ENCODE results near the gene MAP3K14. TPM values are rescaled to one million over a fixed set of nuclear protein-coding genes. Genes with fewer than 3 reads are reported as not detected.

The MAP3K14 gene
- total and polyA plus RNA-seq, 5 experiments from 2014 or later, result 0.73 to 37.8 (median 7.2) TPM

DNA sequence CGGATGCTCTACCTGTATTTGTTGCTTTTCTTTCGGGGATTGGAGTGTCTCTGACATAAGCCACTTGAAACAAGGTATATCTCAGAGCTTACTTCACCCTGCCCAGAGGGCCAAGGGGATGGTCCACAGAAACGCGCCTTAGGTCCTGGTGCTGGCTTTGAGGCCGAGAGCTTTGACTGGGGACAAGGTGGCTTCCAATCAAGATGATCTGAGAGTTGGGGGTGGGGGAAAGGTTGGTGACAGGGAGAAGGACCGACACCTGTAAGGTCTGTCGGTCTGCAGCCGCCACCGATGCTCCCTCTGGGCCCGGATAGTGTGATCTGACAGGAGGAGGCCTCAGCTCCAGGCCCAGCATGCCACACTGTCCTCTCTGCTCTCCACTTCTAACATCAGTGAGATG lies 33.1 kb downstream of the MAP3K14 start:
- Mint-ChIP-seq H3K4me1 (peaks cover 4 to 24% (median 11%) of the 10 kb centered on the region in 4 donors), H3K9me3 (no peaks in the 10 kb centered on the region), H3K27ac (peak overlapping the region in 9 of 10 donors; percentile 36 to 78 (median 60)), H3K36me3 (peaks cover 0 to 83% (median 10%) of the 10 kb centered on the region in 3 donors), H3K27me3 (no peaks in the 10 kb centered on the region), H3K4me3 (no peak overlapping the region)
- DNase-seq (no peak), ATAC-seq (no peak)
- POLR2A ChIA-PET, result interaction anchor here (1.2 to 2.4 kb wide), 3 partner anchors 11 to 33 kb away, joined by 4 to 11 read pairs (median 8); partner anchors contain the start of gene MAP3K14

DNA sequence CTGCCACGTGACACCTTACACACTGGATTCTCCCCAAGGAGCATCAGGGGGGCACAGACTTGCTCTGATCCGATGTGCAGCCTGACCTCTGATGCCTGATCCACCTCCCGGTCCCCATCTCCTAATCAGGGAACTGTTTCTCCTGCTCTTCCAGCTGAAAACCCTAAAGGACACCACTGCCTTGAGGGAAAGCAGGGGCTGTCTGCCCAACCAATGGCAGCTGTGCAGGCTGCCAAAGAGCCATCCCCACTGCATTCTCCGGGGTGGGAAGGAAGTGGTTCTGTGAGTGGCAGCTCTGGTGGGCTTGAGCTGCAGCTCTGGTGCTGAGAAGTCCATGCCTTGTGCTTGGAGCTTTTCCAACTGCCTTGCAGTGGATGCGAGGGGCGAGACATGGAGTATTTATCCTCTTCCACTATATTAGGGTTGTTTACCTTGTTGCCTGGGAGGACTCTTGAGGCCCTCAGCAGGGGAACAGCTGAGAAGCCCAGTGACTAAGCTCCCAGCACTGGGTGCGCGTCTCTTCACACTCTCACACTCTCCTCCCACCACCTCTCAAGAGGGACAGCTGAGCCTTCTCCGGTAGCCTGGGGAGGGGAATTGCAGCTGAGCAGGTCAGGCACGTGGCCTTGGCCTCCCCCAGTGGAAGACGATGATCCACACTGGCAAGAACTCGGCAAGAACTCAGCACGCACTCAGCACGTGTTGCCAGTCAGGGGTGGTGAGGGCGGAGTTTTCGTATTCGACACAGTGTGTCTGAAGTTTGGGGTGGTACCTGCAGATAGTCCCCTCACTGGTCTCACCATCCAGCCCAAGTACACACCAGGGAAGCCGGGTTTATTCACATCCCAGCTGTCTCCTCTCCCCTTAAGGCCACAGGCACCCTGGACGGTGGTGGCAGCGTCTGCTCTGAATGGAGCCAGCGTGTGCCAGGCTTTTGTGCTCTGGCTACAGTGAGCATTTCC lies 33.9 kb downstream of the MAP3K14 start:
- Mint-ChIP-seq H3K9me3 (no peaks in the 10 kb centered on the region), H3K27ac (peak overlapping the region in 9 of 10 donors; percentile 31 to 88 (median 70)), H3K27me3 (no peaks in the 10 kb centered on the region), H3K36me3 (peaks cover 0 to 83% (median 10%) of the 10 kb centered on the region in 3 donors), H3K4me1 (peaks cover 4 to 25% (median 12%) of the 10 kb centered on the region in 4 donors), H3K4me3 (no peak overlapping the region)
- ATAC-seq (peak in 1 of 2 donors; percentile 32), DNase-seq (peak in 1 of 10 donors; percentile 35)
- POLR2A ChIA-PET, result interaction anchor here (0.9 to 1.8 kb wide), 4 partner anchors 12 to 102 kb away, joined by 3 to 11 read pairs (median 4); partner anchors contain the start of gene MAP3K14

DNA sequence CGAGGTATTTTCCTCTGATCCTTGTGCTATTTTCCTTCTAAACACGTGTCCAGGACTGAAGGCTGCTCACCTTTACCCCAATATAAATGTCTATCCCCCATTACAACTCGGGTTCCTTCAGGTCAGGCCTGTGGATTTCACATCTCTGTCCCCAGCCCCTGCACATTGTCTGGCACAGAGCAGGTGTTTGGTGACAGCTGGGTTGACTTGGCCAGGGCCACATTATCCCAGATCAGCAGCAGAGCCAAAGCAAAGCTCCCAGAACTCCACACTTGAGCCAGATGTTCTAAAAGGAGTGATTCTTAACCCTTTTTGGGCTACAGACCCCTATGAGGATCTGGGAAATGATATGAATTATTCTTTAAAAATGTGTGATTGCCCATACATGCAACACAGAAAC lies 36.9 kb downstream of the MAP3K14 start:
- POLR2A ChIA-PET, result interaction anchor here (1.0 kb wide), 1 partner anchor 39 kb away, joined by 3 read pairs; no protein-coding TSS in a partner anchor
- H3K4me3 Mint-ChIP-seq, result no peak overlapping the region
- no peaks in the 10 kb centered on the region for H3K27me3 Mint-ChIP-seq
- ATAC-seq (no peak), DNase-seq (no peak)
- no peaks in the 10 kb centered on the region for H3K9me3 Mint-ChIP-seq
- peaks cover 0 to 58% (median 5%) of the 10 kb centered on the region in 3 donors for H3K36me3 Mint-ChIP-seq
- peaks cover 9 to 30% (median 19%) of the 10 kb centered on the region in 4 donors for H3K4me1 Mint-ChIP-seq
- peak overlapping the region in 3 of 10 donors; percentile 1 to 69 (median 57) for H3K27ac Mint-ChIP-seq

DNA sequence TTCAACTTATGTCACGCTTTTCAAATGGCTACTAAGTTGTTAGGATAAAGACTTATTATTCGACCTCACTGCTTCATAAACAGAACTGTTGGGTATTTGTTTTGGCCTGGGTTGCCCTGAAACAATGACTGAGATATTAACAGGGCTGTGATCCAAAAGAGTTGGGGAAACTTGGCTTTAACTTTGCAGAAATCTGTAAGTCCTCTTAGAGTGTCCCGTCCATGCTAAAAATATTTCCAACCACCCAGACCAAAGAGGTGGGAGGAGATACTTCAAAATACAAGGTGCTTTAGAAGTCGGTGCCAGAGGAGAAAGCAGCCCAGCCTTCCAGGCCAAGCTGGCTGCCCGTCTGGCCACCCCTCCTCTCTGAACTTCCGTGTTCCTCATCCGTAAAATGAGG lies 38.8 kb downstream of the MAP3K14 start:
- Mint-ChIP-seq H3K4me1 (peaks cover 9 to 15% (median 14%) of the 10 kb centered on the region in 4 donors), H3K27ac (peak overlapping the region in 5 of 10 donors; percentile 31 to 59 (median 38)), H3K9me3 (no peaks in the 10 kb centered on the region), H3K27me3 (no peaks in the 10 kb centered on the region), H3K4me3 (no peak overlapping the region), H3K36me3 (peaks cover 0 to 54% (median 4%) of the 10 kb centered on the region in 3 donors)
- DNase-seq (peak in 1 of 10 donors; percentile 50), ATAC-seq (no peak)
- POLR2A ChIA-PET, result interaction anchor here (0.9 to 3.9 kb wide), 7 partner anchors 23 to 115 kb away, joined by 3 to 43 read pairs (median 7); partner anchors contain the start of gene MAP3K14

DNA sequence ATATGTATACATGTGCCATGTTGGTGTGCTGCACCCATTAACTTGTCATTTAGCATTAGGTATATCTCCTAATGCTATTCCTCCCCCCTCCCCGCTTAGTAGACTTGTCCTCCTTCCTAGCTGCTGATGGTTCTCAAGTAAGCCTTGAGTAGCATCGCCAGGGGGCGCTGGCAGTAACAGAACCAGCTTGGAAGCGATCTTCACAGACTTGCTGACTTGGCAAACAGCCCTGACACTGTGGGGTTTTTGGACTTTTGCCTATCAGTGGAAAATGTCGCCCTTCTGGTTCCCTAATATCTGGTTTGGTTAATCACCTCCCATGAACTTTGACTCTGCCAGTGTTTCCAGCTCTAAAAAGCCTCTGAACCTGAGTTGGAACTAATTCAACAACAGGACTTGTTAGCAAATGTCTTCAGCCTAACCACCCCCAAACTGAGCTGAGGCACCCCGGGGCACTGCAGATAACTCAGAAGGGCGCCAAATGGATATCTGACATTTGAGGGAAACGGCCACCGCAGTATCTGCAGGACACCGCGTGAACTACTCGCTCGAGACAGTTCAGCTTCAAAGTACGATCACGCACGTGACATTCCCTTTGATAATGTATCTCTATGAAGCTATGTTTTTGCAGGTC lies 39.5 kb downstream of the MAP3K14 start:
- no peaks in the 10 kb centered on the region for H3K27me3 Mint-ChIP-seq
- peak overlapping the region in 6 of 10 donors; percentile 46 to 85 (median 54) for H3K27ac Mint-ChIP-seq
- no peaks in the 10 kb centered on the region for H3K9me3 Mint-ChIP-seq
- peak overlapping the region in 1 of 10 donors; percentile 15 for H3K4me3 Mint-ChIP-seq
- peaks cover 7 to 10% (median 9%) of the 10 kb centered on the region in 4 donors for H3K4me1 Mint-ChIP-seq
- peaks cover 0 to 53% (median 3%) of the 10 kb centered on the region in 3 donors for H3K36me3 Mint-ChIP-seq
- ATAC-seq (peak; percentile 96 to 98), DNase-seq (peak; percentile 79 to 94 (median 85))
- POLR2A ChIA-PET, result interaction anchor here (0.6 to 3.9 kb wide), 15 partner anchors 22 to 889 kb away, joined by 3 to 43 read pairs (median 4); partner anchors contain the start of gene MAP3K14

DNA sequence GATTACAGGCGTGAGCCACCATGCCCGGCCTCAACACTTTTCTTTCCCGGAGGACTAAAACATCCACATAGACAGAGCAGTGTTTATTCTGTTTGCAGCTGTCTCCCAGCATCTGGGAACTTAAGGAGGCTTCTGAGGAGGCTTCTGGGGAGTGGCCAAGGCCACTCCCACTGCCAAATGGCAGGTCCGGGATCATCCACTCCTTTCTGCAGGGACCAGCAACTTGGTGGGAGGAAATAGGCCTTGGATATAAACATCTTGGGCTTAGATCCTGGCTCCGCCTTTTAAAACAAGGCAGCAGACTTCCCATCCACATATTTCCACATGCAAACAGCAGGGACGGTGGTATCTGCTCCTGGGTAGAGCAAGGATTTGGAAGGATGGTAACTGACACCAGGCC lies 40.8 kb downstream of the MAP3K14 start:
- peak overlapping the region in 1 of 10 donors; percentile 24 for H3K27ac Mint-ChIP-seq
- peaks cover 6 to 11% (median 9%) of the 10 kb centered on the region in 4 donors for H3K4me1 Mint-ChIP-seq
- peaks cover 0 to 52% (median 3%) of the 10 kb centered on the region in 3 donors for H3K36me3 Mint-ChIP-seq
- DNase-seq (no peak), ATAC-seq (no peak)
- no peak overlapping the region for H3K4me3 Mint-ChIP-seq
- no peaks in the 10 kb centered on the region for H3K9me3 Mint-ChIP-seq
- POLR2A ChIA-PET, result interaction anchor here (0.6 to 3.9 kb wide), 14 partner anchors 36 to 1513 kb away, joined by 3 to 43 read pairs (median 4); partner anchors contain the start of gene MAP3K14
- H3K27me3 Mint-ChIP-seq, result no peaks in the 10 kb centered on the region

DNA sequence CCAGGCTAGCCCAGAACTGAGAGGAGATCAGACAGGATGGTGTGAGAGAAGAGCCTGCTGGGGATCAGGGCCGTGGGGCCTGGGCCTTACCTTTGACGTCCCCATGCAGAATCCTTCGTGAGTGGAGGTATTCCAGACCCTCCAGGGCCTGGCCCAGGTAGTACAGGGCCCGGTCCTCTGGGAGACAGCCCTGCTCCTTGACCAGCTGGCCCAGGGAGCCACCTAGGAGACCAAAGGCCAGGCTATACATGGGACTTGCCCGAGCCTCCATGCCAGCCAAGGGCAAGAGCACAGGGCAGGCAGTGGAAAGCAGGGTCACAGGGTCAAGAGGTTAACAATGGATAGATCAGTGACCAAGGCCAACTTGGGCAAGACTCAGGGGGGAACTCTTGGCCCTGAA lies 42.8 kb downstream of the MAP3K14 start:
- H3K36me3 Mint-ChIP-seq, result peaks cover 0 to 51% (median 8%) of the 10 kb centered on the region in 3 donors
- POLR2A ChIA-PET, result interaction anchor here (2.0 to 2.9 kb wide), 2 partner anchors 11 to 115 kb away, joined by 5 to 10 read pairs; no protein-coding TSS in a partner anchor

DNA sequence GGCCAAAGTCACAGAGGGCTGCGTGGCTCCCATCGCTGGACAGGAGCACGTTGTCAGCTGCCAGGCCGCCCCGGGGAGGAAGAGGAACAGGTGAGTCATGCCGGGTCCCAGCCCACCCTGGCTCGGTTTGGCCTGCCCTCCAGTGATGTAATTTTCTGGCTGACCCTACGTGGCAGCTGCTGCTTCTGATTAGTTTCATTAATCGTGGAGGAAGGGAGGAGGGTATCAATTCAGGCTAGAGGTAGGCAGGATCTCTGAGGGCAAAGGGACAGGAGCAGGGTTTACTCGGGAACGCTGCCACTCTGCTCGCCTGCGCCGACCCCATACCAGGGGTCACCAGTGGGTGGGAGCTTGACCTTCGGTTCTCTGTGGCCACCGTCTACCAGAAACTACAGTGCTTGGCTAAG lies 43.3 kb downstream of the MAP3K14 start:
- peaks cover 6 to 17% (median 11%) of the 10 kb centered on the region in 4 donors for H3K4me1 Mint-ChIP-seq
- H3K4me3 Mint-ChIP-seq, result no peak overlapping the region
- H3K27ac Mint-ChIP-seq, result no peak overlapping the region
- ATAC-seq (no peak), DNase-seq (peak in 1 of 10 donors; percentile 41)
- no peaks in the 10 kb centered on the region for H3K9me3 Mint-ChIP-seq
- POLR2A ChIA-PET, result interaction anchor here (2.0 to 2.9 kb wide), 2 partner anchors 11 to 115 kb away, joined by 5 to 10 read pairs; no protein-coding TSS in a partner anchor
- no peaks in the 10 kb centered on the region for H3K27me3 Mint-ChIP-seq
- H3K36me3 Mint-ChIP-seq, result peaks cover 0 to 54% (median 8%) of the 10 kb centered on the region in 3 donors

More for the DNA sequence above, 42.8 kb downstream of the MAP3K14 start:
- peaks cover 6 to 17% (median 12%) of the 10 kb centered on the region in 4 donors for H3K4me1 Mint-ChIP-seq
- DNase-seq (no peak), ATAC-seq (no peak)
- peak overlapping the region in 1 of 10 donors; percentile 35 for H3K27ac Mint-ChIP-seq
- no peak overlapping the region for H3K4me3 Mint-ChIP-seq
- H3K9me3 Mint-ChIP-seq, result no peaks in the 10 kb centered on the region
- H3K27me3 Mint-ChIP-seq, result no peaks in the 10 kb centered on the region

DNA sequence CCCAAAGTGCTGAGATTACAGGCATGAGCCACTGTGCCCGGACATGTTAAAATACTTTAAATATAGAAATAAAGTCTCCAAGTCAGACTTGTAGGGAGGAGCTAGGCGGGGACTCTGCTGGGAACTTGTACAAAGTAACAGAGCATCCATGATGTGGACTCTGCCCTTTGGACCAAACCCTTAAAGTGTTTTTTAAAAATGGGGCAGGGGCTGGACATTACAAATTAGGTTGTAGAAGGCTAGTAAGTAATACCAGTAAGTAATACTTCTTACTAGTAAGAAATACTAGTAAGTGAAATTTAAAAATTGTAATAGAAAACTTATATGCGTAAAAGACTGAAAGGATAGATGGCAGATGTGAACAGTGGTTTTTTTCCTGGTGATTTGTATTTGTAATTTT lies 45.2 kb downstream of the MAP3K14 start:
- Mint-ChIP-seq H3K27ac (peak overlapping the region in 3 of 10 donors; percentile 32 to 58 (median 37)), H3K4me1 (peaks cover 0 to 8% (median 3%) of the 10 kb centered on the region in 4 donors), H3K36me3 (peaks cover 0 to 69% (median 8%) of the 10 kb centered on the region in 3 donors), H3K27me3 (no peaks in the 10 kb centered on the region), H3K4me3 (no peak overlapping the region), H3K9me3 (no peaks in the 10 kb centered on the region)
- no peak for DNase-seq
- POLR2A ChIA-PET, result interaction anchor here (1.3 to 47.5 kb wide), 2 partner anchors 40 to 50 kb away, joined by 3 to 1514 read pairs; partner anchors contain the start of gene FMNL1
- no peak for ATAC-seq

DNA sequence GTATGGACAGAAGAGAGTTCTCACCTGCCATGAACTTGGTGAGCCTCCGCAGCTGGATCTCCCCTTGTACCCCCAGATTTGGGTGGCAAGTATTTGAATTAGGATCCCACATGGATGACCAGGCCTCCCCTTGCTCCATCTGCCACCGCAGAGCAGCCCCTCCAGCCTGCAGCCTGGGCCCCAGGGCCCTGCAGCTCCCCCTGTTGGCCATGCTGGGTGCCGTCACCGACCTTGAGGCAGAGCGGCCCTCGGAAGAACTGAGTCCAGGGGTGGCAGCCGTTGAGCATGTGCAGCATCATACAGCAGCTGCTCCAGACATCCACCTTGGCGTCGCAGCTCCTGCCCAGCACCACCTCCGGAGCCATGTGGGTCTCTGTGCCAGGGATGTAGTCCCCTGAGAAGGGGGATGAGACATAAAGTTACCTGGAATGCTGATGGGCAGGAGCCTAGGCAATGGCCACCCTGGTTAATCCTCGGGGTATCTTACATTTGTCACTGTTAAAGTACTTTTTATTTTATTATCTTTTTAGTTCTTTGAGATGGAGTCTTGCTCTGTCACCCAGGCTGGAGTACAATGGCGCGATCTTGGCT lies 45.9 kb downstream of the MAP3K14 start:
- peak overlapping the region in 6 of 10 donors; percentile 30 to 71 (median 48) for H3K27ac Mint-ChIP-seq
- peaks cover 0 to 72% (median 8%) of the 10 kb centered on the region in 3 donors for H3K36me3 Mint-ChIP-seq

DNA sequence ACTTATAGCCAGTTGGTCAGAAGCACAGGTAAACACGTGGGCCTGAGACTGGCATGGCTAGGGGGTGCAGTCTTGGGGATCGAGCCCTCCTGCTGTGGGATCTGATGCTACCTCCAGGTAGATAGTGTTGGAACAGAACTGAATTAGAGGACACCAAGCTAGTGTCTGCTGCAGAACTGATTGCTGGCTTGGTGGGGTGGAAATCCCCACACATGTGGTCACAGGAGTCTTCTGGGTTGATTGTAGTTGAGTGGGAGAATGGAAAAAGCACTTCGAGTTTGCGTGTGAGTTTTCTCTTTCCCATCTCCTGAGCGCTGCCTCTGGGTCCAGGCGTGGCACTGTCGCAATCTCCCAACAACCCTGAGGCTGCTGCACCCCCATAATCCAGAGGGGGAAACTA lies 46.9 kb downstream of the MAP3K14 start:
- H3K27ac Mint-ChIP-seq, result peak overlapping the region in 5 of 10 donors; percentile 11 to 62 (median 51)

More for the DNA sequence above, 45.9 kb downstream of the MAP3K14 start:
- DNase-seq (peak; percentile 31 to 76 (median 59)), ATAC-seq (peak; percentile 84 to 85)
- POLR2A ChIA-PET, result interaction anchor here (1.3 to 47.5 kb wide), 2 partner anchors 40 to 51 kb away, joined by 3 to 1514 read pairs; partner anchors contain the start of gene FMNL1
- Mint-ChIP-seq H3K4me3 (no peak overlapping the region), H3K9me3 (no peaks in the 10 kb centered on the region), H3K27me3 (no peaks in the 10 kb centered on the region), H3K4me1 (peaks cover 0 to 8% (median 3%) of the 10 kb centered on the region in 4 donors)

More for the DNA sequence above, 46.9 kb downstream of the MAP3K14 start:
- ATAC-seq, result no peak
- H3K36me3 Mint-ChIP-seq, result peaks cover 0 to 74% (median 8%) of the 10 kb centered on the region in 3 donors
- H3K9me3 Mint-ChIP-seq, result no peaks in the 10 kb centered on the region
- H3K27me3 Mint-ChIP-seq, result no peaks in the 10 kb centered on the region
- H3K4me1 Mint-ChIP-seq, result peaks cover 0 to 11% (median 3%) of the 10 kb centered on the region in 4 donors
- H3K4me3 Mint-ChIP-seq, result no peak overlapping the region
- DNase-seq, result no peak
- POLR2A ChIA-PET, result interaction anchor here (47.5 kb wide), 1 partner anchor 39 kb away, joined by 1514 read pairs; the partner anchor contains the start of gene FMNL1
